NCI-H526 (cell line): Measurements from ENCODE around the gene FBXL14.

Experiments used
- DNase-seq, 2 experiments: peaks; one replicate each; lab custom pipeline; 2025; lab: John Stamatoyannopoulos, UW

The FBXL14 gene

GRCh38 chr12:1594261-1595025, at the start of gene FBXL14:
Gene FBXL14 (minus strand): TSS chr12:1594581. CDS start chr12:1594066, 515 bp downstream.
- peak; percentile 84 to 98 for DNase-seq

DNA sequence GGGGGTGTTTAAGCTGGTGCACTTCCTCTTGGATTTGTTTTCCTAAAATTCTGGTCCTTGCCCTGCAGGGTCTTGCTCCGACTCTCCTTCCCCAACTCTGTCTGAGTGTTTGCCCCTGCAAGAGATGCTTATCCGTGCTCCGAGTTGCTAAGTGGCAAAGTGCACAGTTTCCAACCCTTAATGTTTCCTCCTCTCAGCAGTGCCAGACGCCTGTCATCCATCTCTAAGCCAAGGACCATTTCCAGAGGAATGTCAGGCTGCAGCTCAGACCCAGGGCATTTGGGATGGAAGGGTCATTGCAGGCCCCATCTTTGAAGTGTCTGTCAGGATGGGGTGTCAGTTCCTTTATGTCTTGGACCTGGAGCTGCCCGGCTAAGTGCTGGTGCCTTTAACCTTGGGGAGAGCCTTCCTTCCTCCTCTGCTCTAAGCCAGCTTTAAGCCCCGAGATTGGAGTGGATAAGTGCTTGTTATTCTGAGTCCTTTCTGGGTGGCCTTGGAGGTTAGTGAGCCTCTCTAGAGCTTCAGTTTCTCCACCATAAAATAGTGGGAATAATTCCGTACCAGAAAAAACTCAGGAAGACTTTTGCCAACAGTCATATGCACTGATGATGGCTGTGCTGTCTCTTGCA, 49.6 kb upstream of the FBXL14 start:
- no peak for DNase-seq

DNA sequence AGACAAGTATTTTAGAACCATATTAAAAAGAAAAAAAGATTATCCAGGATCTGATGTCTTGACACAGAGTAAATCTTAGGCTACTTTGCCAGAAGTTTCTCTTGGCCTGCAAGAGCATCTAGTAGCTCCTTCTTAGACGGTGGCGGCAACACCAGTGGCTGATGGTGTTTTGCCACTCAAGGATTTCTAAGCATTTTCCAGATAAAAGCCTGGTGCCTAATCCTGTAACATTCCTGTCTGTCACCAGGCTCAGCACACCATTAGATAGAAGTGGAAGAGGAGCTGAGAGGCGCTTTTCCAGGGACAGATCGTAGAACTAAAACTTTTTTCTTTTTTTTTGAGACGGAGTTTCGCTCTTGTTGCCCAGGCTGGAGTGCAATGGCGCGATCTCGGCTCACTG, 48.7 kb upstream of the FBXL14 start:
- no peak for DNase-seq

DNA sequence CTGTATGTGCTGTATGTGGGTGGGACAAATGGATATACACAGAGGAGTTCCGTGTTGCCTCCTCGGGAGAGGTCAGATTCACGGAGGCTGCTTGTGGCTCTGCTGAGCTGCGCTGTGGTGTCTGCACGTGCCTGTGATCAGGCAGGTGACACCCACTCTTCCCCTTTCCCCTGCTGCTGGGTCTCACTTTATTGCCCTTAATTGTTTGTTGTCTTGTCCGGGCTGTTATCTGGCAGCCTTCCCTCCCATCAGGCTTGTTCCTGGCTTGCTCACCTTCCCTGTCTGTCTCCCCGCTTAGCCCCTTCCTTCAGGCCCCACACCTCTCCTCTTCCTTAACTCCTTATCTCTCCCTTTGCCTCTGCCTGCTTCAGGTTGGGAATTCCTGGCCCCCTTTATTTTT, 48.1 kb upstream of the FBXL14 start:
- no peak for DNase-seq

GRCh38 chr12:1640328-1641234, 46.2 kb upstream of the FBXL14 start:
- DNase-seq = no peak

DNA sequence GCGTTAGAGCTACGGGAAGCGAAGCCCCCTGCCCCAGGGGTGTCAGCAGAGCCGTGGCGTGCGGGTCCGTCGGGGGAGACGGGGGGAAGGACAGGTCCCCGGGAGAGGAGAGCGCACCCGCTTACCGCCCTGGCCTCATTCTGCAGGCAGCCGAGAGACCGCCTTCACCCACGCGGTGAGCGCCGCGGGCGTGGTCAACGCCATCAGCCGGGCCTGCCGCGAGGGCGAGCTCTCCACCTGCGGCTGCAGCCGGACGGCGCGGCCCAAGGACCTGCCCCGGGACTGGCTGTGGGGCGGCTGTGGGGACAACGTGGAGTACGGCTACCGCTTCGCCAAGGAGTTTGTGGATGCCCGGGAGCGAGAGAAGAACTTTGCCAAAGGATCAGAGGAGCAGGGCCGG, 45.2 kb upstream of the FBXL14 start:
- DNase-seq = no peak

DNA sequence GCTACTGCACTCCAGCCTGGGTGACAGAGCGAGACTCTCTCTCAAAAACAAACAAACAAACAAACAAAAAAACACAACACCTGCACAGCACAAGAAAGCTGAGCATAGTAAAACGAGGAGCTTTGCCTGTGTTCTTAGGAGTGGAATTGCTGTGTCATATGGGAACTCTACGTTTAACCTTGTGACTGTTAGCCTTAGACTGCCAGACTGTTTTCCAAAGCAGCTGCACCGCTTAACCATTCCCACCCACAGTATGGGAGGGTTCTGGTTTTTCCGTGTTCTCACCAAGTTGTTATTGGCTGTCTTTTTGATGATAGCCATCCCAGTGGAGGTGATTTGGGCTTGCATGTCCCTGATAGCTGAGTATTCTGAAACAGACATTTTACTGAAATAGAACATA, 43.8 kb upstream of the FBXL14 start:
- no peak for DNase-seq

- DNase-seq = no peak
Observed at GRCh38 chr12:1635301-1636095, 41.1 kb upstream of the FBXL14 start.

DNA sequence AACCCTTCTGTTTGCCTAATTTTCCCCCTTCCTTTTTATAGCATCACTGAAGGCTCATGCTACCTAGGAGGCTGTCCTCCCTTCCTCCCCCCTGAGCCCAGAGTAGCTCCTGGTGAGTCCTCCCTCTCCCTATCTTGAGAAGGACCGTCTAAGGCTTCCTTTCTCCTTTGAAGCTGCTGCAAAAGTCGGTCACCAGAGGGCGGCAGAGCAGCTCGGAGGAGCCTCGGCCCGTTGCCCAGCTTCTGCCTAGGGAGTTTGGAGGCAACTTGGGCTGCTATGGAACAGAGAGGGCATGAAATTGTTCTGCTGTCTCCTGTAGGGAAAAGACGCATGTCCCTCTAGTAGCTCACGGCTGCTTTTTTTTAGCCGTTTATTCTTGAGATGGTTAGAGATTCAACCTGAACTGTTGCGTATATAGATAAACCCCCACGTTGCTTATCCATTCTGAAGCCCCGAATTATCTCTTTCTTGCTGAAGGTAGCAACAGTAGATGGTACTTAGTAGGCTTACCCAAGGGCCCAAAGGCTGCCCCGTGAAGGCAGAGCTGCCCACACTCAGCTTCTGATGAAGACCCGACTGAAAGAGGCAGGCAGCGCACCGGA, 40.3 kb upstream of the FBXL14 start:
- peak; percentile 15 to 74 for DNase-seq

GRCh38 chr12:1634149-1634548, 39.8 kb upstream of the FBXL14 start:
- DNase-seq = no peak

DNA sequence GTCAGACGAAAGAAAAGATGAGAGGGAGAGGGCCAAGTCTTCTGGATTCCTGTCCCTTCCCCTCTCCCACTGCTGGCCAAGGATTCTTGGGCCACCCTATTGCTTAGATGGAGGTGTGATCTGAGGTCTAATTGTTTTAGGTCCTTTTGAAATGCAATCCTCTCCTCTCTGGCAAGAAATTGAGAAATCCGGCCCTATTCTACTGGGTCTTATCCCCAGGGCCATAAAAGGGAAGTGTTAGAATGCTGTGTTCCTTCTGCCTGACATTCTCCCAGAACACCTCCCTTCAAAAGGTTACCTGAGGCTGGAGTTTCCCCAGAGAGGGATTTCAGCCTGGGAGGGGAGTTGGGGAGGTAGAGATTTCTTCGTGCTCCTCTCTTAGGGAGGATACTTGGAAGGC, 39.1 kb upstream of the FBXL14 start:
- no peak for DNase-seq

- no peak for DNase-seq
Observed at GRCh38 chr12:1632702-1633101, 38.3 kb upstream of the FBXL14 start.

DNA sequence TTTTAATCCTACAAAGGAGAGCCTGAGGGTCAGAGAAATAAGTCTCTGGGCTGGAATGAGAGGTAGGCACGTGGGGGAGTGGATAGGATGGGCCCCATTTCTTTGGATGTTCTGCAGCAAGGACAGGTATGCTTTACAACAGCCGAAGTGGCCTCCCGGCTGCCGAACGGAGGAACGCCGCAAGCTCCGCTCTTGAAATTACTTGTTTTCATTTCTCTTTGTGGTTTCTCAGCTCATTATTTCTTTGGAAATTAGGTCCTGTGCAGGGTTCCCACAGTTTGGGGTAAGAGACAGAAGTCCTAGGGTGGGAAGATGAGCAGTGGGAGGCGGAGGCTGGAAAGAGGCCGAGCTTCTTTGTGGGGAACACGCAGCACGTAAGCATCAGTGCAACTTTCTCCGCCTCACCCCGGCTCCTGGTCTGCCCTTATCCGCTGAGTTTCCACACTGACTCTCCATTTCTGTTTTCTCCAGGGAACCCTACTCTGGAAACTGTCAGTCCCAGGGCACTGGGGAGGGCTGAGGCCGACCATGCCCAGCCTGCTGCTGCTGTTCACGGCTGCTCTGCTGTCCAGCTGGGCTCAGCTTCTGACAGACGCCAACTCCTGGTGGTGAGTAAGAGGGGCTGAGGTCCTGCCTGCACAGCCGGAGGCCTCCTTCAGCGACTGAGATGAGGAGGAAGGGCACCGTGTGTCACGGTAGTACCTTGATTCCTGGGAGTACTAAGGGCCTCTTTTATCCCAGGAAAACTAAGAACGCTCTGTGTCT, 36.6 kb upstream of the FBXL14 start:
- DNase-seq = no peak

GRCh38 chr12:1630133-1630826, 35.9 kb upstream of the FBXL14 start:
- peak; percentile 33 to 83 for DNase-seq

DNA sequence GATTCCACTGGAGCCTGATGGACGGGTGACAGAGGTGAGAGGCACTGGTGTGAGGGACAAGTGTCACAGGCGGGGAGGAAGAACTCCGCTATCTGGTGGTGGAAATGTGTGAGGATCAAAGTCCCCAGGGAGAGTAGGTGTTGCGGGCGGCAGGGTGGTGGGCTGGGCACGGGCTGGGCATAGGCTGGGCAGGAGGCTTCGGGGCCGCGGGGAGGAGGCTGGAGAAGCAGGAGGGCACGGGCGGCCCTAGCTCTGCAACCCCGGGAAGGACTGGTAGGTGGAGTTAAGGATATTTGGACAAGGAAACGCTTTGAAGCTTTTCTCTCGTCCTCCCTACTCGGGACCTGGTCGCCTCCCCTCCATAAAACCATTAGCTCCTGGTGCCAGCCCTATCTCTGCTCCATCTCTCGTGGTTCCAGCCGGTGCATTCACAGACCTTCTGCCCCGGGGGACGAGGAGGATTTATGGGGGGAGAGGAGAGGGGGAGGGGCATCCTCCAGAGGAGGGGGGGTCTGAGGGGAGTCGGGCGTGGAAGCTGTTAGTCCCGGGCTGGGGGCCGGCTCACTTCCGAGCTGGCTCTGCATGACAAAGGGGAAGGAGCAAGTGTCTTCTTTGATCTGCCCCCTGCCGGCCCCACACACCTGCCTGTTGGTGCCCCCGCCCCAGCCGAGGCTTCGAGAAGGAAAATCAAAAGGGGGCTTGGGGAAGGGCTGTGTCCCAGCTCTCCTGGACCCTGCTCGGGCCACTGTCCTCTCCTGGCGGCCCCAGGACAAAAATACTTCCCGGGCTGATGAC, 35.2 kb upstream of the FBXL14 start:
- DNase-seq = peak; percentile 46 to 73

DNA sequence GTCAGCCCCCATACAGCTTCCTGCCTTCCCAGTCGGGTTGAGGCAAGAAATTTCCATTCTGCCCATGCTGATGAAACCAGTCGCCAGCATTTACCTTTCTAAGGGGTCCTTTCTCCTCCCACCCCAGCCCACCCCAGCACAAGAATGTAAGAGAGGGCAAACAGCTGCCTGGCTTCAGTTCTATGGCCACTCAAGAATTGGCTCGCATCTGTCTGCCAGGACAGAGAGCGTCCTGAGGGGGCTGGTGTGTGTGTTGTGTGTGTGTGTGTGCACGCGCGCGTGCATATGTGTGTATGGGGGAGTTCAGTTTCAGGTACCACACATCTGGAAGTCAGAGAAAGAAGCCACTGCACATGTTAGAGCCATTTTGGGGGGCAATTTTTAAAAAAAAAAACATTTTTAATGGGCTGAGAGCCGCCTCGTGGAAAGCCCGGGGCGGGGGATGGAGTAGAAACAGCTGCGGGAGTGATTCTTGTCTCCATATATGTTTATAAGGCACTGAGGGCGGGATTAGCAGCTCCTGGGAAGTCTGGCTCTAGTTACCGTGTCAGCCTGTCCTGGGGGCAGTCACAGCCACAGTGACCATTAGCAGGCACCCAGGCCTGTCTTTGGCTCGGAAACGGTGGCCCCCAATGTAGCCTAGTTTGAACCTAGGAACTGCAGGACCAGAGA, 34.4 kb upstream of the FBXL14 start, which contains the start of gene WNT5B:
WNT5B (plus strand) TSS at position 566 of the 672 bp plus-strand sequence. CDS start 2,124 bp downstream, outside the sequence.
- DNase-seq = no peak

DNA sequence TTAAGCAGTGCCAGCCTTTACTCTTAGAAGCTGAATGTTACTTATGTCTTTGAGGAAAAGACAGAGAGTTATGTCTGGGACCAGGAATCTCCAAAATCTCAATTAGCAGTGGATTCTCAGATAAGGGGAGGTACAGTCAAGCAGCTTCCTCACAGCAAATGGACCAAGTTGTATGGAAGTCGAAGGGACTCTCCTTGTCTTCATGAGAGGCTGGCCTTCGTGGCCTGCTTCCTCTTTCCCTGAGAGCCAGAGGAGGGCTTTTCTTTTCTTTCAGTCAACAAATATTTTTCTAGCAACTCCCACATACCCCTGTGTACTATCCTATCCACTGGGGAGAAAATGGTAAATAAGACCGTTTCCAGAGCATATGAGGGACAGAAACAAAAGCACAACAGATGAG, 28.0 kb upstream of the FBXL14 start:
- DNase-seq = no peak

- DNase-seq = no peak
Observed at GRCh38 chr12:1620092-1620491, 25.7 kb upstream of the FBXL14 start.
